Neural progenitor cell (in vitro differentiated cells): ENCODE measurements around the gene BCL10. TPM values are rescaled to one million over a fixed set of nuclear protein-coding genes. Genes with fewer than 3 reads are reported as not detected.
A peak's percentile ranks its signal among the peaks of the same experiment; 100 is the strongest.

Experiments used
- DNase-seq: peaks from one replicate; pipeline ENCODE4 v3.0.0-alpha.2; 2016; ENCODE audit warnings: low spot score
- H2AFZ ChIP-seq: fragments of 200-600 bp; sonication (generic); replicated peaks from 2 replicates; pipeline ENCODE4 v1.6.1; 2016; ENCODE audit warnings: antibody characterized with exemption
- H3F3A ChIP-seq: fragments of 200-600 bp; sonication (generic); 2 replicates; pipeline ENCODE4 v1.6.1; 2016; ENCODE audit warnings: antibody characterized with exemption, low read depth
- H3K27ac ChIP-seq: fragments of 200-600 bp; sonication (generic); 2 replicates; pipeline ENCODE4 v1.5.1; 2016; ENCODE audit warnings: mild to moderate bottlenecking
- H3K27me3 ChIP-seq: fragments of 200-600 bp; sonication (generic); 2 replicates; pipeline ENCODE4 v1.6.1; 2016; ENCODE audit warnings: mild to moderate bottlenecking, moderate library complexity
- H3K36me3 ChIP-seq: fragments of 200-600 bp; sonication (generic); 2 replicates; pipeline ENCODE4 v1.5.1; 2016
- H3K4me1 ChIP-seq: fragments of 200-600 bp; sonication (generic); 2 replicates; pipeline ENCODE4 v1.6.1; 2016; ENCODE audit warnings: mixed run types
- H3K4me2 ChIP-seq: fragments of 200-600 bp; sonication (generic); 2 replicates; pipeline ENCODE4 v1.6.1; 2016
- H3K4me3 ChIP-seq: fragments of 200-600 bp; sonication (generic); 2 replicates; pipeline ENCODE4 v1.5.1; 2016
- H3K79me2 ChIP-seq: fragments of 200-600 bp; sonication (generic); 2 replicates; pipeline ENCODE4 v1.6.1; 2016; ENCODE audit warnings: low read depth
- H3K9ac ChIP-seq: fragments of 200-600 bp; sonication (generic); 2 replicates; pipeline ENCODE4 v1.6.1; 2016
- H3K9me3 ChIP-seq: fragments of 200-600 bp; sonication (generic); 2 replicates; pipeline ENCODE4 v1.5.1; 2016; ENCODE audit warnings: low read depth
- H4K20me1 ChIP-seq: fragments of 200-600 bp; sonication (generic); 2 replicates; pipeline ENCODE4 v1.6.1; 2016; ENCODE audit warnings: low read depth
- H3K27ac Mint-ChIP-seq: 3 replicates; pipeline ENCODE4 v1.8.0; 2021; ENCODE audit warnings: mixed read lengths
- H3K27me3 Mint-ChIP-seq: 2 replicates; pipeline ENCODE4 v1.8.0; 2022; ENCODE audit warnings: low read depth, mild to moderate bottlenecking, inconsistent platforms, moderate library complexity, mixed read lengths; ENCODE audit not compliant: insufficient read depth
- H3K36me3 Mint-ChIP-seq: 3 replicates; pipeline ENCODE4 v1.8.0; 2021; ENCODE audit warnings: mixed read lengths
- H3K4me1 Mint-ChIP-seq: 3 replicates; pipeline ENCODE4 v1.8.0; 2021; ENCODE audit warnings: mixed read lengths
- H3K4me3 Mint-ChIP-seq: 3 replicates; pipeline ENCODE4 v1.8.0; 2021; ENCODE audit warnings: mild to moderate bottlenecking, moderate library complexity, mixed read lengths
- H3K9me3 Mint-ChIP-seq: 3 replicates; pipeline ENCODE4 v1.8.0; 2020; ENCODE audit warnings: mixed read lengths
- EZH2 ChIP-seq: fragments of 200-600 bp; sonication (generic); IDR thresholded peaks from 2 replicates; pipeline ENCODE4 v1.6.1; 2017; ENCODE audit warnings: antibody characterized with exemption, mild to moderate bottlenecking, moderate library complexity
- EZH2phosphoT487 ChIP-seq: fragments of 200-600 bp; sonication (generic); IDR thresholded peaks from 2 replicates; pipeline ENCODE4 v1.6.1; 2017; ENCODE audit warnings: antibody characterized with exemption
- total RNA-seq: library from RNA; depleted of rRNA; stranded (reverse); fragments of >200 nt; gene quantifications from 2 replicates; pipeline ENCODE4 v1.2.3, GENCODE V29; 2015; ENCODE audit warnings: low replicate concordance
- TF ChIP-seq, protein P1 (sequence below): fragments of 200-600 bp; sonication (generic); IDR thresholded peaks from 2 replicates; pipeline ENCODE4 v1.5.1; 2017; ENCODE audit warnings: antibody characterized with exemption, mild to moderate bottlenecking

Gene BCL10
- 17.4 and 28.2 TPM in 2 replicates for total RNA-seq

DNA sequence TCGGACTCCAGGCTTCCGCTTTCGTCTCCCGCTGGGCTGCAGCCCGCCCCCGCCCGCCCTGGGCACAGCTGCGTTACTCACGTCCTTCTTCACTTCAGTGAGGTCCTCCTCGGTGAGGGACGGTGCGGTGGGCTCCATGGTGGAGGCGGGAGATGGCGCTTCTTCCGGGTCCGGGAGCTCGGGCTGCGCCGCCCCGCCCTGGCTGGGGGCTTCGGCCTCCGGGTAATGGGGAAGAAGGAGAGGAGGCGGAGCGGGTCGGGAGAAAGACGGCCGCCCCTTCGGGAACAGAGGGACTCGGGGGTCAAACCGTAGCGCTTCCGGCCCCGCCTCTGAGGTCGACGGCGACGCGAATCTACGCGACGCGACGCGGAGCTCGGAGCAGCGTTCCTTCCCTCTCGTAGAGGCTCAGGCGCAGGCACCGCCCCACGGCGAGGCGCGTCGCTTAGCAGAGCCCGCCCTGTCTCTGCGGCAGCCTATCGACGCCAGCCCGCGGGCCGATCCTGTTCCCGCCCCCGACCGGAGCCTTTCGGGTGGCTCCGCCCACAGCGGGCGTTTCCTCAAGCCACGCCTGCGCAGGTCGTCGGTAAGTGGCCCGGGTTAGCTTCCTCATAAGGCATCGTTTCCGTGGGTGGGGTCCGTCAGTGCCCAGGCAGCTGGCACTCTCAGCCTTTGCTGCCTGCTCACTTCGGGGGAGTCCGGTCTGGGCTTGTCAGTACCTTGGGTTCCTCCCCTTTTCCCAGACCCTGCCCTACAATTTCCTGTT, at the start of gene BCL10:
TSS of gene BCL10 (minus strand) at position 418 of the 763 bp plus-strand sequence. CDS start at position 138, 280 bp downstream.
- Mint-ChIP-seq H3K36me3 (no peaks in the 10 kb centered on the region), H3K4me1 (peaks cover 14% of the 10 kb centered on the region), H3K9me3 (no peaks in the 10 kb centered on the region), H3K27me3 (peaks cover 4% of the 10 kb centered on the region), H3K27ac (peak within 1 kb of the TSS; percentile 39), H3K4me3 (peak within 1 kb of the TSS; percentile 90)
- DNase-seq: peak; percentile 99
- Histone ChIP-seq H3K4me1 (peaks cover 12% of the 10 kb centered on the region), H3K27ac (peak within 1 kb of the TSS; percentile 95), H3K9ac (peak within 1 kb of the TSS; percentile 62), H3K79me2 (peaks cover 44% of the 10 kb centered on the region), H3K4me2 (peak within 1 kb of the TSS; percentile 81), H3F3A (peaks cover 15% of the 10 kb centered on the region), H4K20me1 (peaks cover 6% of the 10 kb centered on the region), H3K27me3 (no peaks in the 10 kb centered on the region), H3K36me3 (no peaks in the 10 kb centered on the region), H3K4me3 (peak within 1 kb of the TSS; percentile 80), H3K9me3 (no peaks in the 10 kb centered on the region), H2AFZ (peak within 1 kb of the TSS; percentile 85)
- TF ChIP-seq, protein P1, sequence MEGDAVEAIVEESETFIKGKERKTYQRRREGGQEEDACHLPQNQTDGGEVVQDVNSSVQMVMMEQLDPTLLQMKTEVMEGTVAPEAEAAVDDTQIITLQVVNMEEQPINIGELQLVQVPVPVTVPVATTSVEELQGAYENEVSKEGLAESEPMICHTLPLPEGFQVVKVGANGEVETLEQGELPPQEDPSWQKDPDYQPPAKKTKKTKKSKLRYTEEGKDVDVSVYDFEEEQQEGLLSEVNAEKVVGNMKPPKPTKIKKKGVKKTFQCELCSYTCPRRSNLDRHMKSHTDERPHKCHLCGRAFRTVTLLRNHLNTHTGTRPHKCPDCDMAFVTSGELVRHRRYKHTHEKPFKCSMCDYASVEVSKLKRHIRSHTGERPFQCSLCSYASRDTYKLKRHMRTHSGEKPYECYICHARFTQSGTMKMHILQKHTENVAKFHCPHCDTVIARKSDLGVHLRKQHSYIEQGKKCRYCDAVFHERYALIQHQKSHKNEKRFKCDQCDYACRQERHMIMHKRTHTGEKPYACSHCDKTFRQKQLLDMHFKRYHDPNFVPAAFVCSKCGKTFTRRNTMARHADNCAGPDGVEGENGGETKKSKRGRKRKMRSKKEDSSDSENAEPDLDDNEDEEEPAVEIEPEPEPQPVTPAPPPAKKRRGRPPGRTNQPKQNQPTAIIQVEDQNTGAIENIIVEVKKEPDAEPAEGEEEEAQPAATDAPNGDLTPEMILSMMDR: no peak
- TF ChIP-seq EZH2 (no peak), EZH2phosphoT487 (no peak)

DNA sequence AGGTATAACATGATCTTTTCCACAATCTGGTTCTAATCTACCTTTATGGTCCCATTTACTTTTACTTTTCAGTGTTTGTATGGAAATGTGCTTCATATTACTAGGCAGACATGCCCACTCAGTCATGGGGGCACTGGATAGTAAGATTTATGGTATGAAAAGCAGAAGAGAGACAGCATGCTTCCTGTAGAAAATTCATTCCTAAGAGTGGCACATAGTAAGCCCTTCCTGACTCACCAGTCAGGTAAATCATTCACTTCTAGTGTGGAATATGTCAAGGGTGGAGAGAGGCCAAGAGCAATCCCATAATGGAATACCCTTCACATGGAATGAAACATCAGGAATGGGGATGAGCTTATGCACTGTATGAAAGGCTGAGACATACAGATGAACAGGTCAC, 49.5 kb upstream of the BCL10 start:
- Mint-ChIP-seq H3K4me3 (no peak overlapping the region), H3K9me3 (peaks cover 2% of the 10 kb centered on the region), H3K4me1 (peaks cover 28% of the 10 kb centered on the region), H3K36me3 (no peaks in the 10 kb centered on the region), H3K27me3 (no peaks in the 10 kb centered on the region), H3K27ac (no peak overlapping the region)
- no peak for DNase-seq
- H4K20me1 ChIP-seq: no peaks in the 10 kb centered on the region
- no peaks in the 10 kb centered on the region for H3K36me3 ChIP-seq
- TF ChIP-seq EZH2: no peak
- no peak for TF ChIP-seq EZH2phosphoT487
- TF ChIP-seq, protein P1: no peak
- H3K79me2 ChIP-seq: no peaks in the 10 kb centered on the region
- no peaks in the 10 kb centered on the region for H3K27me3 ChIP-seq
- no peak overlapping the region for H3K27ac ChIP-seq
- no peak overlapping the region for H3K4me2 ChIP-seq
- H3K4me3 ChIP-seq: no peak overlapping the region
- H2AFZ ChIP-seq: no peak overlapping the region
- H3K9me3 ChIP-seq: no peaks in the 10 kb centered on the region
- no peaks in the 10 kb centered on the region for H3F3A ChIP-seq
- no peak overlapping the region for H3K9ac ChIP-seq
- H3K4me1 ChIP-seq: no peaks in the 10 kb centered on the region

DNA sequence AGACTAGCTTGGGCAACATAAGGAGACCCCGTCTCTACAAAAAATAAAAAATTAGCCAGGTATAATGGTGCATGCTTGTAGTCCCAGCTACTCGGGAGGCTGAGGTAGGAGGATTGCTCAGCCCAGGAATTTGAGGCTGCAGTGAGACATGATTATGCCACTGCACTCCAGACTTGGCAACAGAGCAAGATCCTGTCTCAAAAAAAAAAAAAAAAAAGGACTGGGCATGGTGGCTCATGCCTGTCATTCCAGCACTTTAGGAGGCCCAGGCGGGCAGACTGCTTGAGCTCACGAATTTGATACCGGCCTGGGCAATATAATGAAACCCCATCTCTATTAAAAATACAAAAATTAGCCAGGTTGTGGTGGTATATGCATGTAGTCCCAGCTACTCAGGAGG, 47.3 kb upstream of the BCL10 start:
- no peaks in the 10 kb centered on the region for H3K27me3 ChIP-seq
- Mint-ChIP-seq H3K27me3 (no peaks in the 10 kb centered on the region), H3K4me1 (peaks cover 11% of the 10 kb centered on the region), H3K4me3 (no peak overlapping the region), H3K27ac (no peak overlapping the region), H3K9me3 (no peaks in the 10 kb centered on the region), H3K36me3 (peaks cover 2% of the 10 kb centered on the region)
- no peak overlapping the region for H3K9ac ChIP-seq
- DNase-seq: no peak
- H3K79me2 ChIP-seq: no peaks in the 10 kb centered on the region
- no peak overlapping the region for H3K4me3 ChIP-seq
- H4K20me1 ChIP-seq: no peaks in the 10 kb centered on the region
- no peaks in the 10 kb centered on the region for H3F3A ChIP-seq
- H3K4me2 ChIP-seq: no peak overlapping the region
- H3K9me3 ChIP-seq: no peaks in the 10 kb centered on the region
- no peak for TF ChIP-seq EZH2phosphoT487
- TF ChIP-seq, protein P1: no peak
- no peak for TF ChIP-seq EZH2
- no peak overlapping the region for H2AFZ ChIP-seq
- no peak overlapping the region for H3K27ac ChIP-seq
- H3K36me3 ChIP-seq: no peaks in the 10 kb centered on the region
- no peaks in the 10 kb centered on the region for H3K4me1 ChIP-seq
